HEK293 (cell line): Measurements from ENCODE around the gene CNP.

Source experiments
- GLIS1 ChIP-seq: fragments of 450-650 bp; formaldehyde crosslinking; IDR thresholded peaks from 2 replicates; pipeline ENCODE4 v1.5.1; 2016; ENCODE audit warnings: missing biosample characterization, missing genetic modification characterization
- HOXD13 ChIP-seq: sonication (generic); formaldehyde crosslinking; IDR thresholded peaks from 2 replicates; pipeline ENCODE4 v1.8.0; 2022; ENCODE audit warnings: missing genetic modification reagents, borderline replicate concordance
- KLF16 ChIP-seq: fragments of 450-650 bp; formaldehyde crosslinking; IDR thresholded peaks from 2 replicates; pipeline ENCODE4 v1.5.1; 2017; ENCODE audit warnings: missing biosample characterization, missing genetic modification characterization
- KLF9 ChIP-seq: fragments of 450-650 bp; formaldehyde crosslinking; IDR thresholded peaks from 2 replicates; pipeline ENCODE4 v1.5.1; 2016; ENCODE audit warnings: missing biosample characterization, missing genetic modification characterization, low read depth
- OSR2 ChIP-seq: fragments of 450-650 bp; formaldehyde crosslinking; IDR thresholded peaks from 2 replicates; pipeline ENCODE4 v1.5.1; 2016; ENCODE audit warnings: missing biosample characterization, missing genetic modification characterization
- SCRT2 ChIP-seq: fragments of 450-650 bp; formaldehyde crosslinking; IDR thresholded peaks from 2 replicates; pipeline ENCODE4 v1.5.1; 2016; ENCODE audit warnings: missing biosample characterization, missing genetic modification characterization
- ZBTB11 ChIP-seq: fragments of 450-650 bp; formaldehyde crosslinking; conservative IDR thresholded peaks from 2 replicates; pipeline ENCODE4 v1.5.1; 2016; ENCODE audit warnings: low read depth, missing biosample characterization, missing genetic modification characterization
- ZBTB20 ChIP-seq: fragments of 450-650 bp; formaldehyde crosslinking; IDR thresholded peaks from 2 replicates; pipeline ENCODE4 v1.5.1; 2016; ENCODE audit warnings: missing biosample characterization, missing genetic modification characterization
- ZBTB21 ChIP-seq: fragments of 450-650 bp; formaldehyde crosslinking; IDR thresholded peaks from 2 replicates; pipeline ENCODE4 v1.5.1; 2017; ENCODE audit warnings: missing biosample characterization, missing genetic modification characterization
- ZNF169 ChIP-seq: fragments of 450-650 bp; formaldehyde crosslinking; IDR thresholded peaks from 2 replicates; pipeline ENCODE4 v1.5.1; 2016; ENCODE audit warnings: missing biosample characterization, missing genetic modification characterization
- ZNF239 ChIP-seq: fragments of 450-650 bp; formaldehyde crosslinking; IDR thresholded peaks from 2 replicates; pipeline ENCODE4 v1.5.1; 2016; ENCODE audit warnings: missing biosample characterization, missing genetic modification characterization
- ZNF24 ChIP-seq: fragments of 450-650 bp; formaldehyde crosslinking; IDR thresholded peaks from 2 replicates; pipeline ENCODE4 v1.5.1; 2016; ENCODE audit warnings: missing biosample characterization, missing genetic modification characterization
- ZNF391 ChIP-seq: fragments of 450-650 bp; formaldehyde crosslinking; IDR thresholded peaks from 2 replicates; pipeline ENCODE4 v1.5.1; 2016; ENCODE audit warnings: low read depth, missing biosample characterization, missing genetic modification characterization, borderline replicate concordance
- ZNF518A ChIP-seq: fragments of 450-650 bp; formaldehyde crosslinking; conservative IDR thresholded peaks from 2 replicates; pipeline ENCODE4 v1.5.1; 2016; ENCODE audit warnings: low read depth, missing biosample characterization, missing genetic modification characterization
- ZNF585B ChIP-seq: fragments of 450-650 bp; formaldehyde crosslinking; IDR thresholded peaks from 2 replicates; pipeline ENCODE4 v1.5.1; 2016; ENCODE audit warnings: missing biosample characterization, missing genetic modification characterization
- ZNF596 ChIP-seq: fragments of 450-650 bp; IDR thresholded peaks from 2 replicates; pipeline ENCODE4 v1.5.0; 2018; ENCODE audit warnings: missing biosample characterization, mild to moderate bottlenecking, missing genetic modification characterization, moderate library complexity
- ZNF621 ChIP-seq: fragments of 450-650 bp; formaldehyde crosslinking; IDR thresholded peaks from 2 replicates; pipeline ENCODE4 v1.5.1; 2017; ENCODE audit warnings: missing biosample characterization, missing genetic modification characterization
- ZNF623 ChIP-seq: fragments of 450-650 bp; formaldehyde crosslinking; IDR thresholded peaks from 2 replicates; pipeline ENCODE4 v1.5.1; 2016; ENCODE audit warnings: missing biosample characterization, missing genetic modification characterization
- ZNF629 ChIP-seq: fragments of 450-650 bp; formaldehyde crosslinking; IDR thresholded peaks from 2 replicates; pipeline ENCODE4 v1.5.1; 2017; ENCODE audit warnings: missing biosample characterization, missing genetic modification characterization
- ZNF670 ChIP-seq: fragments of 450-650 bp; formaldehyde crosslinking; IDR thresholded peaks from 2 replicates; pipeline ENCODE4 v1.5.1; 2016; ENCODE audit warnings: missing biosample characterization, missing genetic modification characterization, low read depth
- ZSCAN16 ChIP-seq: fragments of 450-650 bp; formaldehyde crosslinking; IDR thresholded peaks from 2 replicates; pipeline ENCODE4 v1.5.1; 2016; ENCODE audit warnings: missing biosample characterization, missing genetic modification characterization
- TF ChIP-seq, protein P1 (sequence below): fragments of 450-650 bp; formaldehyde crosslinking; IDR thresholded peaks from 2 replicates; pipeline ENCODE4 v1.5.1; 2016; ENCODE audit warnings: missing biosample characterization, missing genetic modification characterization
- TF ChIP-seq, protein P2 (sequence below): fragments of 450-650 bp; IDR thresholded peaks from 2 replicates; pipeline ENCODE4 v1.5.1; 2018; ENCODE audit warnings: missing biosample characterization, mild to moderate bottlenecking, missing genetic modification characterization
- TF ChIP-seq, protein P3 (sequence below): fragments of 450-650 bp; formaldehyde crosslinking; IDR thresholded peaks from 2 replicates; pipeline ENCODE4 v1.5.1; 2017; ENCODE audit warnings: missing biosample characterization, missing genetic modification characterization
- TF ChIP-seq, protein P4 (sequence below): fragments of 450-650 bp; formaldehyde crosslinking; IDR thresholded peaks from 2 replicates; pipeline ENCODE4 v1.5.0; 2017; ENCODE audit warnings: missing biosample characterization, missing genetic modification characterization, borderline replicate concordance

The CNP gene

GRCh38 chr17:41919165-41919817, 47.3 kb upstream of the CNP start (continued):
- TF ChIP-seq ZNF670 (tag by site-specific recombination) (no peak), ZNF169 (no peak), ZNF623 (tag by site-specific recombination) (no peak), HOXD13 (no peak), GLIS1 (tag by site-specific recombination) (peak; percentile 54), ZSCAN16 (tag by site-specific recombination) (no peak), KLF16 (tag by site-specific recombination) (no peak), ZNF585B (tag by site-specific recombination) (no peak), ZNF596 (tag by site-specific recombination) (no peak), ZBTB21 (tag by site-specific recombination) (no peak), ZNF621 (tag by site-specific recombination) (no peak), ZNF391 (tag by site-specific recombination) (no peak), ZBTB11 (tag by site-specific recombination) (0 out of 2 replicates have a peak, but pooled peaks have one; percentile 29), ZNF629 (tag by site-specific recombination) (no peak), ZNF239 (tag by site-specific recombination) (no peak), SCRT2 (tag by site-specific recombination) (no peak), ZBTB20 (tag by site-specific recombination) (no peak), ZNF518A (tag by site-specific recombination) (no peak), KLF9 (tag by site-specific recombination) (no peak), ZNF24 (tag by site-specific recombination) (no peak), OSR2 (tag by site-specific recombination) (no peak)
- TF ChIP-seq, protein P1, sequence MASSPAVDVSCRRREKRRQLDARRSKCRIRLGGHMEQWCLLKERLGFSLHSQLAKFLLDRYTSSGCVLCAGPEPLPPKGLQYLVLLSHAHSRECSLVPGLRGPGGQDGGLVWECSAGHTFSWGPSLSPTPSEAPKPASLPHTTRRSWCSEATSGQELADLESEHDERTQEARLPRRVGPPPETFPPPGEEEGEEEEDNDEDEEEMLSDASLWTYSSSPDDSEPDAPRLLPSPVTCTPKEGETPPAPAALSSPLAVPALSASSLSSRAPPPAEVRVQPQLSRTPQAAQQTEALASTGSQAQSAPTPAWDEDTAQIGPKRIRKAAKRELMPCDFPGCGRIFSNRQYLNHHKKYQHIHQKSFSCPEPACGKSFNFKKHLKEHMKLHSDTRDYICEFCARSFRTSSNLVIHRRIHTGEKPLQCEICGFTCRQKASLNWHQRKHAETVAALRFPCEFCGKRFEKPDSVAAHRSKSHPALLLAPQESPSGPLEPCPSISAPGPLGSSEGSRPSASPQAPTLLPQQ (tag by site-specific recombination): peak; percentile 25; the same call in 1 of the 2 replicates
- TF ChIP-seq, protein P2, sequence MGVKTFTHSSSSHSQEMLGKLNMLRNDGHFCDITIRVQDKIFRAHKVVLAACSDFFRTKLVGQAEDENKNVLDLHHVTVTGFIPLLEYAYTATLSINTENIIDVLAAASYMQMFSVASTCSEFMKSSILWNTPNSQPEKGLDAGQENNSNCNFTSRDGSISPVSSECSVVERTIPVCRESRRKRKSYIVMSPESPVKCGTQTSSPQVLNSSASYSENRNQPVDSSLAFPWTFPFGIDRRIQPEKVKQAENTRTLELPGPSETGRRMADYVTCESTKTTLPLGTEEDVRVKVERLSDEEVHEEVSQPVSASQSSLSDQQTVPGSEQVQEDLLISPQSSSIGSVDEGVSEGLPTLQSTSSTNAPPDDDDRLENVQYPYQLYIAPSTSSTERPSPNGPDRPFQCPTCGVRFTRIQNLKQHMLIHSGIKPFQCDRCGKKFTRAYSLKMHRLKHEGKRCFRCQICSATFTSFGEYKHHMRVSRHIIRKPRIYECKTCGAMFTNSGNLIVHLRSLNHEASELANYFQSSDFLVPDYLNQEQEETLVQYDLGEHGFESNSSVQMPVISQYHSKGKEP (tag by site-specific recombination): no peak
- TF ChIP-seq, protein P3, sequence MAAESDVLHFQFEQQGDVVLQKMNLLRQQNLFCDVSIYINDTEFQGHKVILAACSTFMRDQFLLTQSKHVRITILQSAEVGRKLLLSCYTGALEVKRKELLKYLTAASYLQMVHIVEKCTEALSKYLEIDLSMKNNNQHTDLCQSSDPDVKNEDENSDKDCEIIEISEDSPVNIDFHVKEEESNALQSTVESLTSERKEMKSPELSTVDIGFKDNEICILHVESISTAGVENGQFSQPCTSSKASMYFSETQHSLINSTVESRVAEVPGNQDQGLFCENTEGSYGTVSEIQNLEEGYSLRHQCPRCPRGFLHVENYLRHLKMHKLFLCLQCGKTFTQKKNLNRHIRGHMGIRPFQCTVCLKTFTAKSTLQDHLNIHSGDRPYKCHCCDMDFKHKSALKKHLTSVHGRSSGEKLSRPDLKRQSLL: no peak
- TF ChIP-seq, protein P4, sequence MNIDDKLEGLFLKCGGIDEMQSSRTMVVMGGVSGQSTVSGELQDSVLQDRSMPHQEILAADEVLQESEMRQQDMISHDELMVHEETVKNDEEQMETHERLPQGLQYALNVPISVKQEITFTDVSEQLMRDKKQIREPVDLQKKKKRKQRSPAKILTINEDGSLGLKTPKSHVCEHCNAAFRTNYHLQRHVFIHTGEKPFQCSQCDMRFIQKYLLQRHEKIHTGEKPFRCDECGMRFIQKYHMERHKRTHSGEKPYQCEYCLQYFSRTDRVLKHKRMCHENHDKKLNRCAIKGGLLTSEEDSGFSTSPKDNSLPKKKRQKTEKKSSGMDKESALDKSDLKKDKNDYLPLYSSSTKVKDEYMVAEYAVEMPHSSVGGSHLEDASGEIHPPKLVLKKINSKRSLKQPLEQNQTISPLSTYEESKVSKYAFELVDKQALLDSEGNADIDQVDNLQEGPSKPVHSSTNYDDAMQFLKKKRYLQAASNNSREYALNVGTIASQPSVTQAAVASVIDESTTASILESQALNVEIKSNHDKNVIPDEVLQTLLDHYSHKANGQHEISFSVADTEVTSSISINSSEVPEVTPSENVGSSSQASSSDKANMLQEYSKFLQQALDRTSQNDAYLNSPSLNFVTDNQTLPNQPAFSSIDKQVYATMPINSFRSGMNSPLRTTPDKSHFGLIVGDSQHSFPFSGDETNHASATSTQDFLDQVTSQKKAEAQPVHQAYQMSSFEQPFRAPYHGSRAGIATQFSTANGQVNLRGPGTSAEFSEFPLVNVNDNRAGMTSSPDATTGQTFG: no peak
